OCI-LY7 (cell line): ENCODE measurements around the gene PPP2R3A. TPM values are rescaled to one million over a fixed set of nuclear protein-coding genes. Genes with fewer than 3 reads are reported as not detected.

Experiments used
- BruUV-seq: library from RNA; stranded (reverse); fragments of 400-500 nt; replicated peaks from 2 replicates; lab custom pipeline; 2021; lab: Mats Ljungman, UMichigan
- CTCF ChIA-PET: fragments of 300-600 bp; sonication (Branson Sonifier 250); formaldehyde crosslinking; loops from one replicate; lab custom pipeline; 2022; ENCODE audit warnings: antibody characterized with exemption; ENCODE audit not compliant: unreplicated experiment; lab: Charles Lee
- POLR2A ChIA-PET: fragments of 300-600 bp; sonication (Branson Sonifier 250); formaldehyde crosslinking; loops from one replicate; lab custom pipeline; 2022; ENCODE audit warnings: antibody characterized with exemption; lab: Charles Lee
- DNase-seq: peaks from one replicate; pipeline ENCODE4 v3.0.0-alpha.2; 2015; ENCODE audit warnings: low spot score
- H2AFZ ChIP-seq: fragments of 200-600 bp; sonication (generic), shearing (Covaris generic); 2 replicates; pipeline ENCODE4 v1.6.1; 2014; ENCODE audit warnings: mild to moderate bottlenecking, antibody characterized with exemption, low read length, moderate library complexity
- H3K27ac ChIP-seq: fragments of 200-600 bp; sonication (generic); 2 replicates; pipeline ENCODE4 v1.5.1; 2014; ENCODE audit warnings: mixed run types, low read depth, mild to moderate bottlenecking, moderate library complexity, low read length, inconsistent platforms; ENCODE audit not compliant: poor library complexity, severe bottlenecking
- H3K36me3 ChIP-seq: fragments of 200-600 bp; sonication (generic); 2 replicates; pipeline ENCODE4 v1.6.1; 2014; ENCODE audit warnings: mild to moderate bottlenecking, antibody characterized with exemption, low read length, moderate library complexity, mixed read lengths; ENCODE audit not compliant: insufficient read depth
- H3K4me1 ChIP-seq: fragments of 200-600 bp; sonication (generic); 2 replicates; pipeline ENCODE4 v1.5.1; 2014; ENCODE audit warnings: mild to moderate bottlenecking, low read length; ENCODE audit not compliant: insufficient read depth, poor library complexity, severe bottlenecking
- H3K4me2 ChIP-seq: fragments of 200-600 bp; sonication (generic); 2 replicates; pipeline ENCODE4 v1.6.1; 2014; ENCODE audit warnings: mild to moderate bottlenecking, low read length
- H3K4me3 ChIP-seq: fragments of 200-600 bp; sonication (generic); 2 replicates; pipeline ENCODE4 v1.5.1; 2014; ENCODE audit warnings: mild to moderate bottlenecking, low read depth, low read length; ENCODE audit not compliant: poor library complexity, severe bottlenecking
- H3K79me2 ChIP-seq: fragments of 200-600 bp; sonication (generic); 2 replicates; pipeline ENCODE4 v1.6.1; 2016; ENCODE audit warnings: low read depth, mild to moderate bottlenecking, low read length, moderate library complexity, mixed read lengths; ENCODE audit not compliant: insufficient read depth
- H3K9me2 ChIP-seq: fragments of 200-600 bp; sonication (generic); 2 replicates; pipeline ENCODE4 v1.6.1; 2016; ENCODE audit warnings: mild to moderate bottlenecking, low read length, mixed read lengths; ENCODE audit not compliant: insufficient read depth
- H3K9me3 ChIP-seq: fragments of 200-600 bp; sonication (generic); 2 replicates; pipeline ENCODE4 v1.6.1; 2014; ENCODE audit warnings: mild to moderate bottlenecking, mixed run types, low read length, mixed read lengths
- H4K20me1 ChIP-seq: fragments of 200-600 bp; sonication (generic); 2 replicates; pipeline ENCODE4 v1.6.1; 2014; ENCODE audit warnings: mild to moderate bottlenecking, antibody characterized with exemption, low read length, moderate library complexity, mixed read lengths; ENCODE audit not compliant: insufficient read depth
- CTCF ChIP-seq: fragments of 200-600 bp; sonication (generic); conservative IDR thresholded peaks from 2 replicates; pipeline ENCODE4 v1.5.1; 2014; ENCODE audit warnings: mild to moderate bottlenecking, antibody characterized with exemption, low read length, moderate library complexity, mixed read lengths
- EZH2phosphoT487 ChIP-seq: fragments of 200-600 bp; sonication (generic); IDR thresholded peaks from 2 replicates; pipeline ENCODE4 v1.6.1; 2018; ENCODE audit warnings: low read depth, borderline replicate concordance, mild to moderate bottlenecking, mixed run types, antibody characterized with exemption, low read length, moderate library complexity, mixed read lengths
- intact Hi-C: fragments of 100-400 bp; cut with micrococcal nuclease; formaldehyde crosslinking; loops from one replicate; pipeline ENCODE4 v1.10.0; 2022; ENCODE audit not compliant: unreplicated experiment
- total RNA-seq, 2 experiments: library from RNA; depleted of rRNA in 1 of 2; stranded (reverse); fragments of >200 nt in 1 of 2; shearing (Covaris generic) in 1 of 2; gene quantifications; 2 replicates each; pipeline ENCODE4 v1.2.3, GENCODE V29; 2014 to 2022

Gene PPP2R3A
- total RNA-seq, 2 experiments from 2014 or later = 0.22 to 0.27 TPM

- ChIA-PET POLR2A (no interaction called here), CTCF (no interaction called here)
- no peaks in the 10 kb centered on the region for H3K36me3 ChIP-seq
- intact Hi-C loops = no loop called here
- no peaks in the 10 kb centered on the region for H3K4me1 ChIP-seq
- no peaks in the 10 kb centered on the region for H4K20me1 ChIP-seq
- H3K4me3 ChIP-seq = no peak overlapping the region
- H2AFZ ChIP-seq = no peak overlapping the region
- no peaks in the 10 kb centered on the region for H3K79me2 ChIP-seq
- no TSS peak for BruUV-seq
- H3K9me2 ChIP-seq = no peaks in the 10 kb centered on the region
- no peak overlapping the region for H3K4me2 ChIP-seq
- TF ChIP-seq CTCF (no peak), EZH2phosphoT487 (no peak)
- no peak for DNase-seq
- H3K27ac ChIP-seq = no peak overlapping the region
- H3K9me3 ChIP-seq = no peaks in the 10 kb centered on the region
Measured at GRCh38 chr3:135982404-135982761, 16.9 kb downstream of the PPP2R3A start.

GRCh38 chr3:135982922-135983581 lies 17.5 kb downstream of the PPP2R3A start:
- intact Hi-C loops = no loop called here
- Histone ChIP-seq H3K27ac (no peak overlapping the region), H3K9me2 (no peaks in the 10 kb centered on the region), H3K4me1 (no peaks in the 10 kb centered on the region), H4K20me1 (no peaks in the 10 kb centered on the region), H2AFZ (no peak overlapping the region), H3K4me2 (no peak overlapping the region), H3K36me3 (no peaks in the 10 kb centered on the region), H3K9me3 (no peaks in the 10 kb centered on the region), H3K79me2 (no peaks in the 10 kb centered on the region), H3K4me3 (no peak overlapping the region)
- DNase-seq = no peak
- TF ChIP-seq CTCF = no peak
- TF ChIP-seq EZH2phosphoT487 = no peak
- POLR2A ChIA-PET = interaction anchor here (0.5 to 0.7 kb wide), 2 partner anchors 124 to 1586 kb away, joined by 3 read pairs; no protein-coding TSS in a partner anchor
- CTCF ChIA-PET = no interaction called here
- no TSS peak for BruUV-seq

GRCh38 chr3:135987661-135988060 lies 22.1 kb downstream of the PPP2R3A start:
- no peaks in the 10 kb centered on the region for H3K9me3 ChIP-seq
- no peak for DNase-seq
- POLR2A ChIA-PET = no interaction called here
- H4K20me1 ChIP-seq = no peaks in the 10 kb centered on the region
- H3K4me1 ChIP-seq = no peaks in the 10 kb centered on the region
- H3K4me2 ChIP-seq = no peak overlapping the region
- H3K27ac ChIP-seq = no peak overlapping the region
- intact Hi-C loops = no loop called here
- TF ChIP-seq EZH2phosphoT487 (no peak), CTCF (no peak)
- H3K4me3 ChIP-seq = no peak overlapping the region
- no peaks in the 10 kb centered on the region for H3K79me2 ChIP-seq
- CTCF ChIA-PET = no interaction called here
- no peak overlapping the region for H2AFZ ChIP-seq
- H3K36me3 ChIP-seq = no peaks in the 10 kb centered on the region
- H3K9me2 ChIP-seq = no peaks in the 10 kb centered on the region
- BruUV-seq = no TSS peak
